Osteoblast (primary cell): ENCODE results near the gene ZNF277. TPM values are rescaled to one million over a fixed set of nuclear protein-coding genes. Genes with fewer than 3 reads are reported as not detected.

Source experiments
- DNase-seq: peaks from one replicate; pipeline ENCODE4 v3.0.0; 2011; ENCODE audit warnings: low spot score, mixed read lengths; ENCODE audit not compliant: insufficient read length; ENCODE audit errors: missing footprints
- H2AFZ ChIP-seq: 2 replicates; pipeline ENCODE4 v1.6.0; 2011; ENCODE audit warnings: mild to moderate bottlenecking, low read length
- H3K27ac ChIP-seq: 2 replicates; pipeline ENCODE4 v1.5.1; 2011; ENCODE audit warnings: mild to moderate bottlenecking, low read depth, low read length, moderate library complexity
- H3K27me3 ChIP-seq: 2 replicates; pipeline ENCODE4 v1.6.0; 2012; ENCODE audit warnings: mild to moderate bottlenecking, control low read depth, inconsistent platforms, low read length, moderate library complexity; ENCODE audit not compliant: insufficient read depth
- H3K36me3 ChIP-seq: 2 replicates; pipeline ENCODE4 v1.5.1; 2011; ENCODE audit warnings: mild to moderate bottlenecking, low read length, control low read depth, moderate library complexity; ENCODE audit not compliant: insufficient read depth
- H3K4me1 ChIP-seq: 2 replicates; pipeline ENCODE4 v1.5.1; 2011; ENCODE audit warnings: mild to moderate bottlenecking, low read length, control low read depth, moderate library complexity; ENCODE audit not compliant: insufficient read depth
- H3K4me2 ChIP-seq: 2 replicates; pipeline ENCODE4 v1.6.0; 2011; ENCODE audit warnings: mild to moderate bottlenecking, low read length; ENCODE audit not compliant: insufficient read depth
- H3K4me3 ChIP-seq: fragments of 200-600 bp; sonication (generic); 3 replicates; pipeline ENCODE4 v1.5.1; 2012; ENCODE audit warnings: mild to moderate bottlenecking, low read length, inconsistent platforms; ENCODE audit not compliant: insufficient read depth
- H3K79me2 ChIP-seq: 2 replicates; pipeline ENCODE4 v1.6.0; 2012; ENCODE audit warnings: mild to moderate bottlenecking, low read length, control low read depth, inconsistent platforms; ENCODE audit not compliant: insufficient read depth
- H3K9me3 ChIP-seq: 2 replicates; pipeline ENCODE4 v1.5.1; 2011; ENCODE audit warnings: low read depth, low read length, control low read depth
- H4K20me1 ChIP-seq: 2 replicates; pipeline ENCODE4 v1.6.0; 2012; ENCODE audit warnings: mild to moderate bottlenecking, low read length, control low read depth; ENCODE audit not compliant: insufficient read depth
- total RNA-seq: library from RNA; depleted of rRNA; stranded (reverse); fragments of >200 nt; gene quantifications from 2 replicates; pipeline ENCODE4 v1.2.3, GENCODE V29; 2012
- TF ChIP-seq, protein P1 (sequence below): IDR thresholded peaks from 2 replicates; pipeline ENCODE4 v1.5.1; 2011; ENCODE audit warnings: mild to moderate bottlenecking, low read depth, low read length, moderate library complexity; ENCODE audit errors: extremely low read depth

ZNF277 gene
- total RNA-seq, 1 donor: 58.6 TPM

DNA sequence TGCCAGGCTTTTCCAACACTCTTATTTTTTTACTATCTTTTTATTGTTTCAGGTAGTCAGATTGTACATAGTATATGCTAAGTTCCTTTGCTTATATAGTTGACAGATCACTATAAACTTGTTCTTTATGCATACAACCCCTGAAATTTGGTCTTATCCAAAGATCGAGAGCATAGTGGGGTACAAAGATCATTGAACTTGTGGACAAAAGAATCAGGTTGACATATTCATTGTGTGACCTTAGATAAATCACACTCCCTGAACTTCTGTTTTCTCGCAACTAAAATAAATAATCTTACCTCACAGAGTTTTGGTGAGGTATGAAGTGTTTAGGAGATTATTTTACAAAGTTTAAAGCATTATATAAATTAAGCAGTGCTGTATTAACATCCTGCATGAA lies 22.1 kb downstream of the ZNF277 start:
- no peak overlapping the region for H3K27ac ChIP-seq
- H3K79me2 ChIP-seq: peaks cover 20% of the 10 kb centered on the region
- H3K4me1 ChIP-seq: no peaks in the 10 kb centered on the region
- H3K36me3 ChIP-seq: no peaks in the 10 kb centered on the region
- peaks cover 11% of the 10 kb centered on the region for H4K20me1 ChIP-seq
- H3K4me2 ChIP-seq: no peak overlapping the region
- H3K4me3 ChIP-seq: no peak overlapping the region
- no peaks in the 10 kb centered on the region for H3K27me3 ChIP-seq
- TF ChIP-seq, protein P1, sequence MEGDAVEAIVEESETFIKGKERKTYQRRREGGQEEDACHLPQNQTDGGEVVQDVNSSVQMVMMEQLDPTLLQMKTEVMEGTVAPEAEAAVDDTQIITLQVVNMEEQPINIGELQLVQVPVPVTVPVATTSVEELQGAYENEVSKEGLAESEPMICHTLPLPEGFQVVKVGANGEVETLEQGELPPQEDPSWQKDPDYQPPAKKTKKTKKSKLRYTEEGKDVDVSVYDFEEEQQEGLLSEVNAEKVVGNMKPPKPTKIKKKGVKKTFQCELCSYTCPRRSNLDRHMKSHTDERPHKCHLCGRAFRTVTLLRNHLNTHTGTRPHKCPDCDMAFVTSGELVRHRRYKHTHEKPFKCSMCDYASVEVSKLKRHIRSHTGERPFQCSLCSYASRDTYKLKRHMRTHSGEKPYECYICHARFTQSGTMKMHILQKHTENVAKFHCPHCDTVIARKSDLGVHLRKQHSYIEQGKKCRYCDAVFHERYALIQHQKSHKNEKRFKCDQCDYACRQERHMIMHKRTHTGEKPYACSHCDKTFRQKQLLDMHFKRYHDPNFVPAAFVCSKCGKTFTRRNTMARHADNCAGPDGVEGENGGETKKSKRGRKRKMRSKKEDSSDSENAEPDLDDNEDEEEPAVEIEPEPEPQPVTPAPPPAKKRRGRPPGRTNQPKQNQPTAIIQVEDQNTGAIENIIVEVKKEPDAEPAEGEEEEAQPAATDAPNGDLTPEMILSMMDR: no peak
- H2AFZ ChIP-seq: no peak overlapping the region
- DNase-seq: no peak
- no peaks in the 10 kb centered on the region for H3K9me3 ChIP-seq

GRCh38 chr7:112232212-112232978 lies 25.9 kb downstream of the ZNF277 start:
- H3K36me3 ChIP-seq: no peaks in the 10 kb centered on the region
- H4K20me1 ChIP-seq: peaks cover 8% of the 10 kb centered on the region
- H3K4me3 ChIP-seq: no peak overlapping the region
- H3K27me3 ChIP-seq: no peaks in the 10 kb centered on the region
- TF ChIP-seq, protein P1: no peak
- DNase-seq: no peak
- H3K9me3 ChIP-seq: no peaks in the 10 kb centered on the region
- H3K4me2 ChIP-seq: no peak overlapping the region
- no peak overlapping the region for H3K27ac ChIP-seq
- H3K79me2 ChIP-seq: peaks cover 19% of the 10 kb centered on the region
- H3K4me1 ChIP-seq: no peaks in the 10 kb centered on the region
- no peak overlapping the region for H2AFZ ChIP-seq

GRCh38 chr7:112233048-112233697 lies 26.7 kb downstream of the ZNF277 start:
- Histone ChIP-seq H2AFZ (no peak overlapping the region), H3K27ac (no peak overlapping the region), H3K4me1 (no peaks in the 10 kb centered on the region), H3K4me3 (no peak overlapping the region), H4K20me1 (peaks cover 8% of the 10 kb centered on the region), H3K4me2 (no peak overlapping the region), H3K36me3 (no peaks in the 10 kb centered on the region), H3K27me3 (no peaks in the 10 kb centered on the region), H3K9me3 (no peaks in the 10 kb centered on the region), H3K79me2 (peaks cover 16% of the 10 kb centered on the region)
- TF ChIP-seq, protein P1: no peak
- DNase-seq: no peak

DNA sequence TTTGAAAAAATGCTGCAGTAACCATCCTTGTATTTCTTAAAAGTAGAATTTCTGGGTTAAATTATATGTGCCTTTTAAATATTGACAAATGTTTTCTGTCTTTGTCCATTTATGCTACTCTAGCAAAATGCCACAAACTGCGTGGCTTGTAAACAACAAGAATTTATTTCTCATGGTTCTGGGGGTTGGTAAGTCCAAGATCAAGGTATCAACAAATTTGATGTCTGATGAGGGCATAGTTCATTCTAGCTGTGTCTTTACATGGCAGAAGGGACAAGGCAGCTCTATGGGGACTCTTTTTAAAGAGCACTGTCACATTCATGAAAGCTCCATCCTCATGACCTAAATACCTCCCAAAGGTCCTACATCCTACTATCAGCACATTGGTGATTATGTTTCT lies 27.7 kb downstream of the ZNF277 start:
- TF ChIP-seq, protein P1: no peak
- Histone ChIP-seq H2AFZ (no peak overlapping the region), H3K27me3 (no peaks in the 10 kb centered on the region), H3K36me3 (no peaks in the 10 kb centered on the region), H4K20me1 (peaks cover 8% of the 10 kb centered on the region), H3K4me1 (peaks cover 8% of the 10 kb centered on the region), H3K27ac (no peak overlapping the region), H3K79me2 (peaks cover 16% of the 10 kb centered on the region), H3K4me3 (no peak overlapping the region), H3K4me2 (no peak overlapping the region), H3K9me3 (no peaks in the 10 kb centered on the region)
- DNase-seq: no peak
